HepG2 (cell line): Measurements from ENCODE around the gene ZNF653. TPM values are rescaled to one million over a fixed set of nuclear protein-coding genes. Genes with fewer than 3 reads are reported as not detected.

Source experiments
- AGO1 ChIP-seq: fragments of 200-400 bp; formaldehyde crosslinking; IDR thresholded peaks from 2 replicates; pipeline ENCODE4 v1.6.1; 2017; ENCODE audit warnings: mild to moderate bottlenecking, low read depth, low read length, moderate library complexity; ENCODE audit not compliant: poor library complexity, severe bottlenecking
- DBP ChIP-seq: sonication (generic); formaldehyde crosslinking; IDR thresholded peaks from 2 replicates; pipeline ENCODE4 v1.4.0; 2020; ENCODE audit warnings: missing genetic modification reagents; ENCODE audit errors: not compliant biosample characterization
- FOXA1 ChIP-seq, 2 experiments: fragments of 450-650 bp in 1 of 2; sonication (generic) in 1 of 2; formaldehyde crosslinking in 1 of 2; IDR thresholded peaks; 2 replicates each; pipeline versions ENCODE4 v1.4.0 to v1.6.1; 2016 to 2020; ENCODE audit warnings: missing genetic modification reagents in 1 of 2
- HBP1 ChIP-seq: IDR thresholded peaks from 2 replicates; pipeline ENCODE4 v1.6.1; 2016; ENCODE audit warnings: low read depth, control low read depth
- HIVEP1 ChIP-seq: sonication (generic); formaldehyde crosslinking; IDR thresholded peaks from 2 replicates; pipeline ENCODE4 v1.4.0; 2020; ENCODE audit warnings: mild to moderate bottlenecking, missing genetic modification reagents
- MLXIP ChIP-seq: sonication (generic); formaldehyde crosslinking; IDR thresholded peaks from 2 replicates; pipeline ENCODE4 v1.9.0; 2021; ENCODE audit warnings: missing genetic modification reagents, borderline replicate concordance
- NR2F1 ChIP-seq, 2 experiments: fragments of 450-650 bp in 1 of 2; formaldehyde crosslinking in 1 of 2; IDR thresholded peaks; 2 replicates each; pipeline versions ENCODE4 v1.5.0 to v1.6.1; 2016 to 2020; ENCODE audit warnings: mild to moderate bottlenecking in 1 of 2, missing compliant biosample characterization in 1 of 2, missing genetic modification reagents in 1 of 2, moderate library complexity in 1 of 2
- SALL2 ChIP-seq: sonication (generic); formaldehyde crosslinking; IDR thresholded peaks from 2 replicates; pipeline ENCODE4 v1.8.1; 2023; ENCODE audit warnings: mild to moderate bottlenecking, missing genetic modification reagents, inconsistent platforms
- SMAD9 ChIP-seq: sonication (generic); formaldehyde crosslinking; IDR thresholded peaks from 2 replicates; pipeline ENCODE4 v1.5.1; 2020; ENCODE audit warnings: mild to moderate bottlenecking, missing genetic modification reagents
- TOPORS ChIP-seq: sonication (generic); formaldehyde crosslinking; IDR thresholded peaks from 2 replicates; pipeline ENCODE4 v1.8.0; 2023; ENCODE audit warnings: mild to moderate bottlenecking, missing genetic modification reagents
- ZBTB7A ChIP-seq: sonication (generic); formaldehyde crosslinking; IDR thresholded peaks from 2 replicates; pipeline ENCODE4 v1.8.0; 2022; ENCODE audit warnings: mild to moderate bottlenecking, missing genetic modification reagents
- ZNF121 ChIP-seq: sonication (generic); formaldehyde crosslinking; IDR thresholded peaks from 2 replicates; pipeline ENCODE4 v1.5.0; 2020; ENCODE audit warnings: mild to moderate bottlenecking, missing genetic modification reagents
- ZNF207 ChIP-seq: fragments of 450-650 bp; IDR thresholded peaks from 2 replicates; pipeline ENCODE4 v1.6.1; 2016; ENCODE audit warnings: antibody characterized with exemption, borderline replicate concordance
- ZNF839 ChIP-seq: sonication (generic); formaldehyde crosslinking; IDR thresholded peaks from 2 replicates; pipeline ENCODE4 v1.4.0; 2020; ENCODE audit warnings: missing genetic modification reagents, mild to moderate bottlenecking, borderline replicate concordance
- polyA plus RNA-seq, 8 experiments: library from polyadenylated mRNA; depleted of rRNA in 3 of 8; stranded (reverse) in 7 of 8; unstranded in 1 of 8; fragments of >200 nt; fragmentation: Illumina TruSeq in 4 of 8; extraction: Trizol in 4 of 8; gene quantifications; 2 replicates each; pipeline versions ENCODE4 v1.2.1 to v1.2.3, GENCODE V29; 2011 to 2016; ENCODE audit warnings: low read depth in 4 of 8, missing spikeins in 1 of 8, mixed read lengths in 1 of 8; ENCODE audit not compliant: insufficient read depth in 1 of 8
- total RNA-seq, 5 experiments: library from RNA; depleted of rRNA; stranded (reverse); fragments of >200 nt; fragmentation: Illumina TruSeq; extraction: Trizol; gene quantifications; 2 replicates each; pipeline ENCODE4 v1.2.3, GENCODE V29; 2016; ENCODE audit warnings: low read depth in 1 of 5
- TF ChIP-seq, protein P1 (sequence below): sonication (generic); formaldehyde crosslinking; IDR thresholded peaks from 2 replicates; pipeline ENCODE4 v1.5.0; 2020; ENCODE audit warnings: mild to moderate bottlenecking, missing genetic modification reagents
- TF ChIP-seq, protein P2 (sequence below): sonication (generic); formaldehyde crosslinking; IDR thresholded peaks from 2 replicates; pipeline ENCODE4 v1.5.0; 2020; ENCODE audit warnings: mild to moderate bottlenecking, missing genetic modification reagents

Gene ZNF653
- total and polyA plus RNA-seq, 2 of the 13 experiments (the other 11 are each of a cell fraction or from before 2014, with no cell fraction given): 4.7 to 7.1 TPM

- TF ChIP-seq, protein P1, sequence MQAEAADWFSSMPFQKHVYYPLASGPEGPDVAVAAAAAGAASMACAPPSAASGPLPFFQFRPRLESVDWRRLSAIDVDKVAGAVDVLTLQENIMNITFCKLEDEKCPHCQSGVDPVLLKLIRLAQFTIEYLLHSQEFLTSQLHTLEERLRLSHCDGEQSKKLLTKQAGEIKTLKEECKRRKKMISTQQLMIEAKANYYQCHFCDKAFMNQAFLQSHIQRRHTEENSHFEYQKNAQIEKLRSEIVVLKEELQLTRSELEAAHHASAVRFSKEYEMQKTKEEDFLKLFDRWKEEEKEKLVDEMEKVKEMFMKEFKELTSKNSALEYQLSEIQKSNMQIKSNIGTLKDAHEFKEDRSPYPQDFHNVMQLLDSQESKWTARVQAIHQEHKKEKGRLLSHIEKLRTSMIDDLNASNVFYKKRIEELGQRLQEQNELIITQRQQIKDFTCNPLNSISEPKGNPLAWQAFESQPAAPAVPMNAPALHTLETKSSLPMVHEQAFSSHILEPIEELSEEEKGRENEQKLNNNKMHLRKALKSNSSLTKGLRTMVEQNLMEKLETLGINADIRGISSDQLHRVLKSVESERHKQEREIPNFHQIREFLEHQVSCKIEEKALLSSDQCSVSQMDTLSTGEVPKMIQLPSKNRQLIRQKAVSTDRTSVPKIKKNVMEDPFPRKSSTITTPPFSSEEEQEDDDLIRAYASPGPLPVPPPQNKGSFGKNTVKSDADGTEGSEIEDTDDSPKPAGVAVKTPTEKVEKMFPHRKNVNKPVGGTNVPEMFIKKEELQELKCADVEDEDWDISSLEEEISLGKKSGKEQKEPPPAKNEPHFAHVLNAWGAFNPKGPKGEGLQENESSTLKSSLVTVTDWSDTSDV (CRISPR knock-in tag): no peak
- TF ChIP-seq SALL2 (CRISPR knock-in tag) (no peak; the same call in none of the 2 replicates), ZBTB7A (CRISPR knock-in tag) (peak; percentile 53; the same call in 1 of the 2 replicates), HBP1 (CRISPR knock-in tag) (peak; percentile 71), TOPORS (CRISPR knock-in tag) (no peak), ZNF207 (no peak), DBP (no peak), FOXA1 (IDR thresholded peaks at IDR 0.05) (no peak), FOXA1 (CRISPR knock-in tag; IDR thresholded peaks at IDR 0.05) (no peak), ZNF839 (CRISPR knock-in tag) (no peak; the same call in 1 of the 2 replicates), SMAD9 (CRISPR knock-in tag) (no peak), MLXIP (CRISPR knock-in tag) (no peak; the same call in 1 of the 2 replicates), NR2F1 (CRISPR knock-in tag; IDR thresholded peaks at IDR 0.05) (0 out of 4 replicates have a peak, but pooled peaks of 1 of the 2 experiments have one; percentile 23), ZNF121 (CRISPR knock-in tag) (no peak), HIVEP1 (CRISPR knock-in tag) (no peak), AGO1 (no peak)
- TF ChIP-seq, protein P2, sequence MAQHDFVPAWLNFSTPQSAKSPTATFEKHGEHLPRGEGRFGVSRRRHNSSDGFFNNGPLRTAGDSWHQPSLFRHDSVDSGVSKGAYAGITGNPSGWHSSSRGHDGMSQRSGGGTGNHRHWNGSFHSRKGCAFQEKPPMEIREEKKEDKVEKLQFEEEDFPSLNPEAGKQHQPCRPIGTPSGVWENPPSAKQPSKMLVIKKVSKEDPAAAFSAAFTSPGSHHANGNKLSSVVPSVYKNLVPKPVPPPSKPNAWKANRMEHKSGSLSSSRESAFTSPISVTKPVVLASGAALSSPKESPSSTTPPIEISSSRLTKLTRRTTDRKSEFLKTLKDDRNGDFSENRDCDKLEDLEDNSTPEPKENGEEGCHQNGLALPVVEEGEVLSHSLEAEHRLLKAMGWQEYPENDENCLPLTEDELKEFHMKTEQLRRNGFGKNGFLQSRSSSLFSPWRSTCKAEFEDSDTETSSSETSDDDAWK: no peak
These were observed 70.4 kb downstream of the ZNF653 start, which contains the start of the genes ODAD3 and PRKCSH (continued) for GRCh38 chr19:11435057-11435832.
